COLO829 (cell line): ENCODE data around the gene TBCCD1.
"Not testable (repeated sequence)": the region's sequence is repeated elsewhere in the genome, so short reads cannot be mapped to it uniquely, and the experiment has no call there.

Source experiments
- DNase-seq: peaks from one replicate; pipeline ENCODE4 v3.0.0; 2012; ENCODE audit warnings: low spot score

Gene TBCCD1

GRCh38 chr3:186516646-186517045, 50.5 kb downstream of the TBCCD1 start:
- DNase-seq = no peak

- no peak for DNase-seq
These were observed 52.0 kb downstream of the TBCCD1 start for GRCh38 chr3:186515125-186515524.

- no peak for DNase-seq
These were observed 52.7 kb downstream of the TBCCD1 start for GRCh38 chr3:186514296-186515002.

GRCh38 chr3:186513386-186513785, 53.8 kb downstream of the TBCCD1 start:
- no peak for DNase-seq

- no peak for DNase-seq
These were observed 54.4 kb downstream of the TBCCD1 start for GRCh38 chr3:186512570-186513302.

- DNase-seq = no peak
These were observed 55.4 kb downstream of the TBCCD1 start for GRCh38 chr3:186511702-186512101.

- no peak for DNase-seq
These were observed 55.9 kb downstream of the TBCCD1 start for GRCh38 chr3:186511245-186511644.

- no peak for DNase-seq
These were observed 56.6 kb downstream of the TBCCD1 start for GRCh38 chr3:186510374-186511079.

- DNase-seq = no peak
These were observed 57.7 kb downstream of the TBCCD1 start for GRCh38 chr3:186509423-186509822.

GRCh38 chr3:186506857-186507256, 60.3 kb downstream of the TBCCD1 start:
- DNase-seq = no peak

- DNase-seq = no peak
These were observed 60.9 kb downstream of the TBCCD1 start for GRCh38 chr3:186506191-186506739.

GRCh38 chr3:186502966-186503712, 64.0 kb downstream of the TBCCD1 start:
- no peak for DNase-seq

GRCh38 chr3:186502138-186502948, 64.8 kb downstream of the TBCCD1 start:
- no peak for DNase-seq

- DNase-seq = not testable (repeated sequence)
These were observed 67.2 kb downstream of the TBCCD1 start for GRCh38 chr3:186499949-186500348.

- not testable (repeated sequence) for DNase-seq
These were observed 69.1 kb downstream of the TBCCD1 start for GRCh38 chr3:186498022-186498421.

- no peak for DNase-seq
These were observed 69.5 kb downstream of the TBCCD1 start for GRCh38 chr3:186497608-186498007.

GRCh38 chr3:186496635-186497034, 70.5 kb downstream of the TBCCD1 start:
- DNase-seq = no peak
